Lung (tissue), 12 donors: ENCODE measurements around the gene KCNE3. TPM values are rescaled to one million over a fixed set of nuclear protein-coding genes. Genes with fewer than 3 reads are reported as not detected.

Source experiments
- ATAC-seq: fragments of 200-7000 bp; cut with Tn5 transposase; one replicate; pipeline ENCODE4 v1.9.1; 2020; ENCODE audit warnings: moderate number of reproducible peaks; ENCODE audit not compliant: insufficient read depth, low FRiP score
- DNase-seq, 3 donors: peaks; one replicate each; pipeline ENCODE4 v3.0.0-alpha.2; 2013 to 2017
- H3K27ac ChIP-seq, 2 donors: one replicate each; pipeline ENCODE4 v1.5.1; 2013; ENCODE audit warnings: mild to moderate bottlenecking in 2 of 2, moderate library complexity in 2 of 2, control low read depth in 1 of 2, inconsistent platforms in 1 of 2, low read depth in 1 of 2, low read length in 1 of 2
- H3K27me3 ChIP-seq, 3 donors: one replicate each; pipeline ENCODE4 v1.5.1; 2013; ENCODE audit warnings: low read length in 2 of 3; ENCODE audit not compliant: control insufficient read depth in 3 of 3, insufficient read depth in 3 of 3
- H3K36me3 ChIP-seq, 4 donors: one replicate each; pipeline ENCODE4 v1.5.1; 2013; ENCODE audit warnings: low read length in 4 of 4, mild to moderate bottlenecking in 1 of 4, moderate library complexity in 1 of 4; ENCODE audit not compliant: control insufficient read depth in 4 of 4, insufficient read depth in 4 of 4
- H3K4me1 ChIP-seq, 5 donors: one replicate each; pipeline ENCODE4 v1.5.1; 2013; ENCODE audit warnings: low read length in 5 of 5, mild to moderate bottlenecking in 2 of 5, moderate library complexity in 1 of 5; ENCODE audit not compliant: control insufficient read depth in 5 of 5, insufficient read depth in 5 of 5
- H3K4me3 ChIP-seq: one replicate; pipeline ENCODE4 v1.5.1; 2013; ENCODE audit warnings: mild to moderate bottlenecking, control low read depth, moderate library complexity
- H3K9ac ChIP-seq, 2 donors: one replicate each; pipeline ENCODE4 v1.5.1; 2013; ENCODE audit warnings: low read length in 2 of 2, control low read depth in 1 of 2; ENCODE audit not compliant: insufficient read depth in 1 of 2
- H3K9me3 ChIP-seq, 4 donors: one replicate each; pipeline ENCODE4 v1.5.1; 2013; ENCODE audit warnings: low read length in 3 of 4, mild to moderate bottlenecking in 1 of 4, moderate library complexity in 1 of 4; ENCODE audit not compliant: control insufficient read depth in 4 of 4, insufficient read depth in 3 of 4
- WGBS, 2 donors: extraction: QIAGEN DNeasy Blood & Tissue Kit; methylation state at CpG; one replicate each; pipeline ENCODE4 v1.1.7; 2013; 5-methylcytosine and 5-hydroxymethylcytosine counted together
- polyA plus RNA-seq, 2 donors: library from polyadenylated mRNA; stranded (reverse); fragments of 200-250 nt; gene quantifications; one replicate each; pipeline ENCODE4 v1.2.1, GENCODE V29; 2013
- total RNA-seq, 2 donors: library from RNA; depleted of rRNA in 1 of 2; stranded (reverse); fragments of >200 nt in 1 of 2; gene quantifications; one replicate each; pipeline ENCODE4 v1.2.1, GENCODE V29; 2014 to 2021
- TF ChIP-seq, protein P1 (sequence below): IDR thresholded peaks from 2 replicates; pipeline ENCODE4 v1.5.1; 2012; ENCODE audit warnings: mild to moderate bottlenecking; ENCODE audit errors: control extremely low read depth, extremely low read depth
- donor health status: control.
- donor health status: control.
- donor health status: Bipolar disorder and iron deficiency.
- donor health status: healthy.
- donor health status: DM: yes; HTN: yes; CAD: no.

Gene KCNE3
- total and polyA plus RNA-seq, 4 donors: 10.8 to 19.8 (median 14.4) TPM

DNA sequence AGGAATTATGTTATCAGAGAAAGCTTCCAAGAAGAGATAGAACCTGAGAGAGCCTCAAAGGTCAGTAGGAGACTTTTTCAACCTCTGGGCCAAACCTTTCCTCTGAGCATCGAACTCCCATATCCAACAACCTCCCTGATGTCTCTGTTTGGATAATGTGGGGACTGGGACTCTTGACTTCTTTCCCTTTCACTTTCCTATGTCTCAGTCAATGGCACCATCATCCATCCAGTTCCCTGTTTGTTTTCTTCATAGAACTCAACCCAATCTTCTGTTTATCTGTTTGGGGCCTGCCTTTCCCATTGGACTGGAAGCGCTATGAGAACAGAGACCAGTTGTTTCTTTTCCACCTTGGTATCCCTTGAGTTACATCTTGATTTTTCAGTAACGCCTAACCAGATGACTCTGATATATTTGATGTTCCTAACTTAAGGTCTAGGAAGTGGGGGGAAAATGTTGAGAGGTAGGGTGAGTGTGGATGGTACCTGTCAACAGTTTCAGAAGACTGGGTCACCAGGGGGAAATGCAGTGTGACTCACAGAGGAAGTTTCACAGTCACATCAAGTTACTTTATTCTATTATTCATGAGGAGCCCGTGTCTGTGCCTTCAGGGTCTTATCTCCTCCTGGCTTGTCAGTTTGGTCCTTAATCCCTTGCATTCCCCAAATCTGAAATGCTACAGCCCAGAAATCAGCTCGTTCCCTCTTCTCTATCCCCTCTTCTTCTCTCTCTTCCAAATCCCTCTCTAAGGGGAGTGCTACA, 4.5 kb upstream of the KCNE3 start:
- Histone ChIP-seq H3K4me1 (peaks cover 0 to 15% (median 0%) of the 10 kb centered on the region in 5 donors), H3K4me3 (no peak overlapping the region), H3K9ac (no peak overlapping the region), H3K9me3 (no peaks in the 10 kb centered on the region), H3K36me3 (no peaks in the 10 kb centered on the region), H3K27ac (no peak overlapping the region), H3K27me3 (no peaks in the 10 kb centered on the region)
- 70 to 74% methylated on average over 5 of the region's 5 CpGs for WGBS, 2 donors
- TF ChIP-seq, protein P1, sequence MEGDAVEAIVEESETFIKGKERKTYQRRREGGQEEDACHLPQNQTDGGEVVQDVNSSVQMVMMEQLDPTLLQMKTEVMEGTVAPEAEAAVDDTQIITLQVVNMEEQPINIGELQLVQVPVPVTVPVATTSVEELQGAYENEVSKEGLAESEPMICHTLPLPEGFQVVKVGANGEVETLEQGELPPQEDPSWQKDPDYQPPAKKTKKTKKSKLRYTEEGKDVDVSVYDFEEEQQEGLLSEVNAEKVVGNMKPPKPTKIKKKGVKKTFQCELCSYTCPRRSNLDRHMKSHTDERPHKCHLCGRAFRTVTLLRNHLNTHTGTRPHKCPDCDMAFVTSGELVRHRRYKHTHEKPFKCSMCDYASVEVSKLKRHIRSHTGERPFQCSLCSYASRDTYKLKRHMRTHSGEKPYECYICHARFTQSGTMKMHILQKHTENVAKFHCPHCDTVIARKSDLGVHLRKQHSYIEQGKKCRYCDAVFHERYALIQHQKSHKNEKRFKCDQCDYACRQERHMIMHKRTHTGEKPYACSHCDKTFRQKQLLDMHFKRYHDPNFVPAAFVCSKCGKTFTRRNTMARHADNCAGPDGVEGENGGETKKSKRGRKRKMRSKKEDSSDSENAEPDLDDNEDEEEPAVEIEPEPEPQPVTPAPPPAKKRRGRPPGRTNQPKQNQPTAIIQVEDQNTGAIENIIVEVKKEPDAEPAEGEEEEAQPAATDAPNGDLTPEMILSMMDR: no peak
- ATAC-seq: no peak
- DNase-seq: no peak

DNA sequence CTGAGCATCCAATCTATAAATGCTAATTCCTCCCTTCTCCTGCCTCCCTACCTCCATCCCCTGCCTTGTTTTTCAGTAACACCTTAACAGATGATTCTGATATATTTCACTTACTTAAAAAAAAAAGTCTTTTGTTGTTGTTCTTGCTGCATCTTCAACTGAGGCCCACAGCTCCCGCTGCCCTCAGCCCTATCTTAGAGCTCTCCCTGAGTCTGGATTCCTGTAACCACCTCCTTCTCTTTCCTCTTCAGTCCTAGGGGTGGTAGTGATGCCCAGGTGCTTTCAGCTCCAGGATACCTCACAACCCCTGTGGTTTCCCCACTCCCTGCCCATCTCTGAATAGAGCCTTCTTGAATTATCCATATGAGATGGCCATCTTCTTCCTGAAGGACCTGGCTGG, 3.7 kb upstream of the KCNE3 start:
- no peaks in the 10 kb centered on the region for H3K27me3 ChIP-seq
- H3K9ac ChIP-seq: no peak overlapping the region
- no peaks in the 10 kb centered on the region for H3K9me3 ChIP-seq
- DNase-seq (no peak), ATAC-seq (no peak)
- no peaks in the 10 kb centered on the region for H3K36me3 ChIP-seq
- H3K4me1 ChIP-seq: peaks cover 0 to 23% (median 4%) of the 10 kb centered on the region in 5 donors
- TF ChIP-seq, protein P1: no peak
- H3K27ac ChIP-seq: no peak overlapping the region
- 92 to 97% methylated on average over 1 of the region's 1 CpG for WGBS, 2 donors
- no peak overlapping the region for H3K4me3 ChIP-seq

DNA sequence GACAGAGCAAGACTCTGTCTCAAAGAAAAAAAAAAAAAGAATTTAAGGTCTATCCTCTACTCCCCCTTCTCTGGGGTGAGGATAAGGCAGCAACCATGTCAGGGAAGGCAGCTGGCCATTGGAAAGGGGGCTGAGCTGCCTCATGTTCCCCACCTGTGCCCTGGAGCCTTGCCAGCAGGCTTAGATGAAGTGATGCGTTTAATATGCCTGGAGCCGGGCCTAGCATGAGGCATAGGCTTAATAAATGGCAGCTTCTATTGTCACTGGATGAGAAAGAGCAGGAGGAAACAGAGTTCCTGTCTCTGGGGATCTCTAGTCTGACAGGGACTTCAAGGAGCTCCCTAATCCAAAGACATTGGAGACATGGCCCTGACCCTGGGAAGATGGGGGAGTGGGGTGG, 3.2 kb upstream of the KCNE3 start:
- H3K9ac ChIP-seq: no peak overlapping the region
- ATAC-seq (no peak), DNase-seq (no peak)
- H3K9me3 ChIP-seq: no peaks in the 10 kb centered on the region
- peaks cover 0 to 23% (median 4%) of the 10 kb centered on the region in 5 donors for H3K4me1 ChIP-seq
- no peak overlapping the region for H3K27ac ChIP-seq
- H3K27me3 ChIP-seq: no peaks in the 10 kb centered on the region
- whole genome bisulfite sequencing, 2 donors: 86 to 89% methylated on average over 2 of the region's 2 CpGs
- TF ChIP-seq, protein P1: no peak
- no peak overlapping the region for H3K4me3 ChIP-seq
- no peaks in the 10 kb centered on the region for H3K36me3 ChIP-seq
